Effector memory CD8-positive, alpha-beta T cell (primary cell): ENCODE data around the gene CACNA1A.
A peak's percentile ranks its signal among the peaks of the same experiment; 100 is the strongest.
"Not testable (repeated sequence)": the region's sequence is repeated elsewhere in the genome, so short reads cannot be mapped to it uniquely, and the experiment has no call there.

Experiments used
- ATAC-seq: fragments of 150-1000 bp; cut with Tn5 transposase; replicated peaks from 2 replicates; pipeline ENCODE4 v1.10.0; 2021; ENCODE audit warnings: mild to moderate bottlenecking, moderate library complexity
- DNase-seq, 3 experiments: peaks; one replicate each; pipeline ENCODE4 v3.0.0; 2021
- H3K27ac Mint-ChIP-seq, 2 donors: one replicate each; pipeline ENCODE4 v1.8.0; 2022; ENCODE audit warnings: mild to moderate bottlenecking in 2 of 2, mixed read lengths in 2 of 2, moderate library complexity in 2 of 2
- H3K27me3 Mint-ChIP-seq, 2 donors: one replicate each; pipeline ENCODE4 v1.8.0; 2022; ENCODE audit warnings: mixed read lengths in 2 of 2
- H3K36me3 Mint-ChIP-seq: one replicate; pipeline ENCODE4 v1.8.0; 2022; ENCODE audit warnings: mild to moderate bottlenecking, moderate library complexity, mixed read lengths; ENCODE audit not compliant: insufficient read depth
- H3K4me1 Mint-ChIP-seq, 2 donors: one replicate each; pipeline ENCODE4 v1.8.0; 2022; ENCODE audit warnings: low read depth in 2 of 2, mixed read lengths in 2 of 2
- H3K4me3 Mint-ChIP-seq, 2 donors: one replicate each; pipeline ENCODE4 v1.8.0; 2022; ENCODE audit warnings: mild to moderate bottlenecking in 2 of 2, mixed read lengths in 2 of 2, moderate library complexity in 2 of 2
- H3K9me3 Mint-ChIP-seq, 2 donors: one replicate each; pipeline ENCODE4 v1.8.0; 2022; ENCODE audit warnings: mixed read lengths in 2 of 2
- total RNA-seq, 9 experiments: gene quantifications; one replicate each; lab custom pipeline; 2026; lab: John Stamatoyannopoulos, UW

Gene CACNA1A
- 0.06 to 1.3 (median 0.20) reads per million in 9 experiments for total RNA-seq

DNA sequence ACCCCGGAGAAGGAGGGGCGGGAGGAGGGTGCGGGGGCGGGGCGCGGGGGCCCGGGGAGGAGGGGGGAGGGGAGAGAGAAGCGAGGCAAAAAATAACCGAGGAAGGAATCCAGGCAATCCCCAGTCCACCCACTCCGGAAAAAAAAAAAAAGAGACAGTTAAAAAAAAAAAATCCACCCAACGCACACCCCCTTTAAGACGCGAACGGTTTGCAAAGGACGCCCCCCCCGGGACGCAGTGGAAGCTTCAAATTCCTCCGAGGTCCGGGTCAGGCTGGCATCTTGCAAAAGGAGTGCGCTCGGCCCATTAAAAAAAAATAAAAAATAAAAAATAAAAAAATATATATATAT, at the start of gene CACNA1A:
TSS of gene CACNA1A (minus strand) at position 9 of the 350 bp plus-strand sequence. CDS start 255 bp downstream, outside the sequence.
- ATAC-seq (no peak), DNase-seq (no peak)
- Mint-ChIP-seq H3K9me3 (no peaks in the 10 kb centered on the region), H3K27ac (no peak within 1 kb of the TSS), H3K4me1 (peaks cover 1 to 4% of the 10 kb centered on the region in 2 donors), H3K36me3 (no peaks in the 10 kb centered on the region), H3K4me3 (peak within 1 kb of the TSS in 1 of 2 donors; percentile 52), H3K27me3 (peaks cover 68 to 83% of the 10 kb centered on the region in 2 donors)

DNA sequence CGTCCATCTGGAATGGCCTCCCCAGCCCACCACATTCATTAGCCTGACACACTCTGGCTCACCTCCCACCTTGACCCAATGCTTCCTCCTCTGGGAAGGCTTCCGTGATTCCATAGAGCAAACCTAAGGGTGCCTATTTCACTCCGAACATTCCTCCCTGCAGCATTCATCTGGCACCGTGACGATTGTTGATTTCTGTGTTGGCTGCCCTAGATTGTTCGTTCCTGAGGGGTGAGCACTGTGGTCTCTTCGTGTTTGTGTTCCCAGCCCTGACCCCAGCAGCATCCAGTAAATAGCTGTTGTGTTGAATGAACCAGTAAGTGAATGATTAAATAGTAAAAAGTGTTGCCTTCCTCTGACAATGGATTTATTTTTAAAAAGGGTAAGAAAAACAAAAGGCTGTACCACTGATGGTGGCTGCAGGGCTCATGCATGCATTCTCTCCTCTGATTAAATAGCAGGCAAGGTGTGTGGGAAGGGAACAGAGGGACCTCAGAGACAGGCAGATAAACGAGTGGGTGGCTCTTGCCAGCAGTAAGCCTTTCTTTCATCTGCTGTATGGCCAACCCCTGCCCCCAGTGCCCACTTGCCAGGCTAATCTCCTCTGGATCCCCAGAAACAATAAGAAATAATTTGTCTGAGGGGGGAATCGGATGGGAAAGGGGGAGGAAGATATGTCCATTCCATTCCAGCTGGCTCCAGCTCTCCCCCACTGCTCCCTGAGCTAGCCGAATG, 48.4 kb upstream of the CACNA1A start:
- ATAC-seq (no peak), DNase-seq (no peak)
- Mint-ChIP-seq H3K4me1 (peaks cover 0 to 3% of the 10 kb centered on the region in 2 donors), H3K36me3 (no peaks in the 10 kb centered on the region), H3K9me3 (no peaks in the 10 kb centered on the region), H3K27ac (no peak overlapping the region), H3K4me3 (no peak overlapping the region), H3K27me3 (peaks cover 19 to 55% of the 10 kb centered on the region in 2 donors)

DNA sequence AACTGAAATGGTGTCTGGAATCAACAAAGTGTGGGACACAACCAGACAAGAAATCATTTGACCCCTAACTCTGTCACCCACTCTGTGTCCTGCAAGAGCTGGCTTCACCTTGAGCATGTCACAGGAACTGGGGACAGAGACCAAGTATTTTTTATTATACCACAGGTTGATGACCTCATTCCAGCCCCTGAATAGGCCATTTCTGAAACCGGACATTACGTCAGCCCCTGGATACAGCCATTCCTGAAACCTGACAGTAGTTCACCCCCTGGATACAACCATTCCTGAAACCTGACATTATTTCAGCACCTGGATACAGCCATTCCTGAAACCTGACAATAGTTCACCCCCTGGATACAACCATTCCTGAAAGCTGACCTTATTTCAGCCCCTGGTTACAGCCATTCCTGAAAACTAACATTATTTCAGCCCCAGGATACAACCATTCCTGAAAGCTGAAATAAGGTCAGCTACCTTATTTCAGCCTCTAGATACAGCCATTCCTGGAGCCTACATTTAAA, 47.7 kb upstream of the CACNA1A start:
- ATAC-seq, result no peak
- Mint-ChIP-seq H3K4me1 (peaks cover 0 to 3% of the 10 kb centered on the region in 2 donors), H3K27me3 (peaks cover 25 to 61% of the 10 kb centered on the region in 2 donors), H3K9me3 (no peaks in the 10 kb centered on the region), H3K4me3 (no peak overlapping the region), H3K27ac (no peak overlapping the region), H3K36me3 (no peaks in the 10 kb centered on the region)
- no peak for DNase-seq

DNA sequence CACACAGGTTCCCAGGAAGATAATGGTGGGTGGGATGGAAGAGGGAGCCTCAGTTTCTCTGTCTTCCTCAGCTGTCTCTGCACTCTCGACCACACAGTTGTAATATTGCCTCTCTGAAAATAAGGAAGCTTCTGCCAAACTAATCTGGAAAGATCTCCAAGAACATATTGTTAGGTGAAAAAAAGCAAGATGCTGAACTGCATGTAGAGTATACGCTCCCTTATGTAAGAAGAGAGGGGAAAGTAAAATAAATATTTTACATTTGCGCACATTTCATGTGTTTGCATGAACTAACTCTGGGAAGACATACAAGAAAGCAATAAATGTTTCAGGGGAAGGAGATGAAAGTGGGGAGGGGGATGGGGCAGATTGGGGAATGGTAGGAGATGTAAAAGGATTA, 41.9 kb upstream of the CACNA1A start:
- no peak for ATAC-seq
- Mint-ChIP-seq H3K4me1 (no peaks in the 10 kb centered on the region), H3K9me3 (no peaks in the 10 kb centered on the region), H3K27me3 (peaks cover 24 to 30% of the 10 kb centered on the region in 2 donors), H3K36me3 (no peaks in the 10 kb centered on the region), H3K27ac (no peak overlapping the region), H3K4me3 (no peak overlapping the region)
- no peak for DNase-seq

DNA sequence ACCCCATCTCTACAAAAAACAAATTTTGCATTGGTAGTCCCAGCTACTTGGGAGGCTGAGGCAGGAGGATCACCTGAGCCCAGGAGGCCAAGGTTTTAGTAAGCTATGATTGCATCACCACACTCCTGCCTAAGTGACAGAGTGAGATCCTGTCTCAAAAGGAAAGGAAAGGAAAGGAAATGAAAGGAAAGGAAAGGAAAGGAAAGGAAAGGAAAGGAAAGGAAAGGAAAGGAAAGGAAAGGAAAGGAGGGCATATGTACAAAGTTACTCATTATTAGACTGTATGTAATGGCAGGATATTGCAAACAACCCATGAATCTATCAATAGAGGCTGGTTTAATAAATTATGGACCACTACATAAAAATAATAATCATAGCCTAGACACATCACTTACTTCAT, 40.8 kb upstream of the CACNA1A start:
- no peaks in the 10 kb centered on the region for H3K36me3 Mint-ChIP-seq
- H3K9me3 Mint-ChIP-seq, result no peaks in the 10 kb centered on the region
- H3K27ac Mint-ChIP-seq, result no peak overlapping the region
- no peaks in the 10 kb centered on the region for H3K4me1 Mint-ChIP-seq
- H3K27me3 Mint-ChIP-seq, result peaks cover 15 to 24% of the 10 kb centered on the region in 2 donors
- ATAC-seq (no peak), DNase-seq (no peak)
- H3K4me3 Mint-ChIP-seq, result no peak overlapping the region

DNA sequence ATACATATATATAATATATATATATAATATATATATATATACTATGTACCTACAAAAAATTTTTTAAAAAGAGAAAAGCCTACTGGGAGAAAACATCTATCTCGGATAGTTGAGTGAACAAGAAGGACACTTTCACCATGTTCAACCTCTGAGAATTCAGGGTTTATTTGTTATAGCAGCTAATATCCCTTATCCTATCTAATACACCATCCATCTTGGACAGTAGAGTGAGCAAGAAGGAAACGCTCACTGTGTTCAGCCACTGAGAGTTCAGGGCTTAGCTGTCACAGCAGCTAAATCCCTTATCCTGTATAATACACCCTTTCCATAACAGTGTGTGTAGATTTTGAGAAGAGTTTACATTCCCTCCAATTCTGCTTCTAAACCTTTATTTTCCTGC, 38.1 kb upstream of the CACNA1A start:
- Mint-ChIP-seq H3K4me1 (no peaks in the 10 kb centered on the region), H3K36me3 (no peaks in the 10 kb centered on the region), H3K9me3 (no peaks in the 10 kb centered on the region), H3K27me3 (peaks cover 26 to 27% of the 10 kb centered on the region in 2 donors), H3K27ac (no peak overlapping the region), H3K4me3 (no peak overlapping the region)
- ATAC-seq, result no peak
- DNase-seq, result no peak

DNA sequence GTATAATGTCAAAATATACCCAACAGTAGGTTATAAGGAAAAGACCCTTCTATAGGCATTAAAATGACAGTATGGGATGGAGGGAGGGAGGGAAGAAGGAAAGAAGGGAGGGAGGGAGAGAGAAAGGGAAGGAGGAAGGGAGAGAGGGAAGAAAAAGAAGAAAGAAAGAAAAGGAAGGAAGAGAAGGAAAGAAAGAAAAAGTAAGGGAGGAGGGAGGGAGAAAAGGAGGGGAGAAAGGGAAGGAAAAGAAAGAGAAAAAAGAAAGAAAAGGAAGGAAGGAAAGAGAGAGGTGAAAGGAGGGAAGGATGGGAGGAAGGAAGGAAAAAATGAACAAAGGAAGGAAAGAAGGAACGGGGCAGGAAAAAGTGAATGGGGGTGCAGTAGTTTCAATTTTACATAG, 35.3 kb upstream of the CACNA1A start:
- H3K4me1 Mint-ChIP-seq, result no peaks in the 10 kb centered on the region
- H3K9me3 Mint-ChIP-seq, result no peaks in the 10 kb centered on the region
- H3K36me3 Mint-ChIP-seq, result no peaks in the 10 kb centered on the region
- no peak overlapping the region for H3K27ac Mint-ChIP-seq
- ATAC-seq (no peak), DNase-seq (no peak)
- H3K27me3 Mint-ChIP-seq, result peaks cover 30 to 34% of the 10 kb centered on the region in 2 donors
- H3K4me3 Mint-ChIP-seq, result no peak overlapping the region

DNA sequence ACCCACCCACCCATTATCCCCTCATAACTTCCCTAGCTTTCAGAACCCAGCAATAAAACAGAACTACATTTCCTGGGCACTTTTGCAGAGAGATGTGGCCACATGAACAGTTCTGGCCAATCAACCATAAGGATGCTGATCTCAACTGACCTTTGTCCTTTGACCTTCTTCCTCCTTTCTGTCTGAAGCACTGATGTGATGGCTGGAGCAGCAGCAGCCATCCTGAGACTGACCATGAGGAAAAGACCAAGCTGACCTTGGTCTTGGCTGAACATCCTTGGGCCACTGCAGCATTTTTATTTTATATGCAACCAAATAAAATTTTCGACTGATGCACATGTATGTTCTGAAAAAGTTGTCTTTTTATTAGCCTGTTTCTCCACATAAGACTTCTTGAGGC, 33.1 kb upstream of the CACNA1A start:
- Mint-ChIP-seq H3K4me3 (no peak overlapping the region), H3K27me3 (peaks cover 31 to 41% of the 10 kb centered on the region in 2 donors), H3K9me3 (no peaks in the 10 kb centered on the region), H3K36me3 (no peaks in the 10 kb centered on the region), H3K27ac (no peak overlapping the region), H3K4me1 (no peaks in the 10 kb centered on the region)
- ATAC-seq (no peak), DNase-seq (no peak)

DNA sequence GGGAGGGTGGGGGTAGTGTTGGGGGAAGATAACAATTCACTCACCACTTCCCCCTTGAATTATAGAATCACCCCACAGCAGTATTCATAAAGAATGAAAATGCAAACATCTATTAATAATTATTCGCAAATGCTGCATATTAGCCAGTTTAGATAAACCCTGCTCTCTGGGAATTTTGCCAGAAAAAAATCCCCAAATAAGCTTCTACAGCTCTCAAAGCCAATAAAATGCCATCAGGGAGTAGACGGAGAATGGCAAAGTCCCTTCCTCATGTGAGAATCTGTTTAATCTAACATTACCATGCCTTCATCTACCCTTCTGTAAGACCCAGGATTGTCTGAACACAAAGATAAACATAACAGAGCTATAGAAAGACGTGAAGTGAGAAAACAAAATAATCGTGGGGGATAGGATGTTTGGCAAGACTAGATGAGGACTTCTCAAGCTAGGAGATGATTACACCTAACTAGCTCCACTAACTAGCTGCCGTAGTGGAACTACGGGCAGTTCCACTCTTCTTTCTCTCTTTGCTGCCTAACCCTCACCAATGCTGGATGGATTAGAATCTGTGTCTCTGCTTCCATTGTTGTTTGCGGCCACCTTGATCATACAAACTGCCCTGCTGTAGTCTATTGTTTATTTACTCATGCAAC, 32.4 kb upstream of the CACNA1A start:
- Mint-ChIP-seq H3K36me3 (no peaks in the 10 kb centered on the region), H3K27ac (no peak overlapping the region), H3K4me1 (no peaks in the 10 kb centered on the region), H3K9me3 (no peaks in the 10 kb centered on the region), H3K27me3 (peaks cover 34 to 47% of the 10 kb centered on the region in 2 donors), H3K4me3 (no peak overlapping the region)
- DNase-seq (no peak), ATAC-seq (no peak)

DNA sequence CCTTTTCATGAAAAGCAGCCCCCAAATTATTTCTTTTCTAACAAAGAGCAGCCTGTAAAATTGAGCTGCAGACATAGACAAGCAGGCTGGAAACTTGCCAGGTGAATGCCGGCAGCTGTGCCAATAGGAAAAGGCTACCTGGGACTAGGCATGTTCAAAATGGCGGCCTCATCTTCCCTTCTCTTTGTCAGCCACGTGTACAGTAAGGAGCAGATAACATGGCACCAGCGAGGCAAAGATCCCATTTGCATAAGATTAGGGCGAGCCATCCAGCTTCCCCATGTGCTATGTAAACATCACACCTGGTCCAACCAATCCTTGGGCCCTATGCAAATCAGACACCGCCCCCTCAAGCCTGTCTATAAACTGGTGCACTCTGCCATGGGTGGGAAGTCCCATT, 31.2 kb upstream of the CACNA1A start:
- Mint-ChIP-seq H3K9me3 (no peaks in the 10 kb centered on the region), H3K4me1 (no peaks in the 10 kb centered on the region), H3K36me3 (no peaks in the 10 kb centered on the region), H3K4me3 (no peak overlapping the region), H3K27ac (no peak overlapping the region), H3K27me3 (peaks cover 29 to 48% of the 10 kb centered on the region in 2 donors)
- no peak for ATAC-seq
- DNase-seq, result no peak

DNA sequence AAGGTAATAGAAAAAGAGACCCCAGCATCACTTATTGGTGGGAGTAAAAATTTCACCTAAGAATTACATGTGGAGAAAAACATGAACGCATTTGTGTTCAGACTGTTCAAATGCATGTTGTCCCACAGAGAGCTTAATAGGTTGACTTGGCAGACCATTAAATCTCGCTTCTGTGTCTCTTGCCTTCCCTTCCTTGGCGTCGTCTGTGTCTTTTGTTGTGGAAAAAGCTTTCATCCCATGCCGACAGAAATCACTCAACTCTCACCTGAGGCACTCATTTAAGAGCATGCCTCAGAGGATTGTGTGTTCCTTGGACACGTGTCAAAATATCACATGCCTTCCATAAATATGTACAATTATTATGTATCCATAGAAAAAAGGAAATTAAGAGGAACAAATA, 24.4 kb upstream of the CACNA1A start:
- Mint-ChIP-seq H3K4me3 (no peak overlapping the region), H3K27me3 (peaks cover 38 to 52% of the 10 kb centered on the region in 2 donors), H3K36me3 (no peaks in the 10 kb centered on the region), H3K27ac (no peak overlapping the region), H3K4me1 (no peaks in the 10 kb centered on the region), H3K9me3 (peaks cover 0 to 2% of the 10 kb centered on the region in 2 donors)
- ATAC-seq (no peak), DNase-seq (no peak)

DNA sequence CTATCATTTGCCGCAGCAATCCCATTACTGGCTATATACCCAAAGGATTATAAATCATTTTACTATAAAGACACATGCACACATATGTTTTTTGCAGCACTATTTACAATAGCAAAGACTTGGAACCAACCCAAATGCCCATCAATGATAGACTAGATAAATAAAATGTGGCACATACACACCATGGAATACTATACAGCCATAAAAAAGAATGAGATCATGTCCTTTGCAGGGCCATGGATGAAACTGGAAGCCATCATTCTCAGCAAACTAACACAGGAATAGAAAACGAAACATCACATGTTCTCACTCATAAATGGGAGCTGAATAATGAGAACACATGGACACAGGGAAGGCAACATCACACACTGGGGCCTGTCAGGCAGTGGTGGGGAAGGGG, 23.4 kb upstream of the CACNA1A start:
- not testable (repeated sequence) for H3K36me3 Mint-ChIP-seq, H3K4me3 Mint-ChIP-seq, H3K4me1 Mint-ChIP-seq, ATAC-seq, DNase-seq, H3K27ac Mint-ChIP-seq, H3K9me3 Mint-ChIP-seq
- peaks cover 43 to 57% of the 10 kb centered on the region in 2 donors for H3K27me3 Mint-ChIP-seq

DNA sequence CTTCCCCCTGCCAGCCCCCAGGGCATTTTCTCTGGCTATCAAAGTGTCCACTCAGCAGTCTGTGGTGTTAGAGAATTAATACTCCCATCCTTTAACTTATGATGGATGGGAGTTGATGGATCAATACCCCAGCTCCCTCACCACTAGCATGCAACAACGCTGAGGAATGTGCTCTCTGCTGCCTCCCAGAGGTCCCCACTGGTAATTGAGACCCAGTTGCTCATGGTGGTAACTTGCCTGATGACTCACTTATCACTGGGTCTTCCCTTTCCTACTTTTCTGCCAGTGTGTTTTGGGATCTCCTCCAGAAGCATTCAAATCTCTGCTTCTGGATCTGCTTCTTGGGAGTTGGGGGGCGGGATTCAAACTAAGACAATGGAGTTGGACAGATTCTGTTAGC, 20.3 kb upstream of the CACNA1A start:
- H3K4me3 Mint-ChIP-seq, result no peak overlapping the region
- H3K4me1 Mint-ChIP-seq, result no peaks in the 10 kb centered on the region
- peaks cover 2 to 7% of the 10 kb centered on the region in 2 donors for H3K9me3 Mint-ChIP-seq
- peaks cover 57 to 73% of the 10 kb centered on the region in 2 donors for H3K27me3 Mint-ChIP-seq
- no peak for DNase-seq
- H3K27ac Mint-ChIP-seq, result no peak overlapping the region
- ATAC-seq, result no peak
- no peaks in the 10 kb centered on the region for H3K36me3 Mint-ChIP-seq

DNA sequence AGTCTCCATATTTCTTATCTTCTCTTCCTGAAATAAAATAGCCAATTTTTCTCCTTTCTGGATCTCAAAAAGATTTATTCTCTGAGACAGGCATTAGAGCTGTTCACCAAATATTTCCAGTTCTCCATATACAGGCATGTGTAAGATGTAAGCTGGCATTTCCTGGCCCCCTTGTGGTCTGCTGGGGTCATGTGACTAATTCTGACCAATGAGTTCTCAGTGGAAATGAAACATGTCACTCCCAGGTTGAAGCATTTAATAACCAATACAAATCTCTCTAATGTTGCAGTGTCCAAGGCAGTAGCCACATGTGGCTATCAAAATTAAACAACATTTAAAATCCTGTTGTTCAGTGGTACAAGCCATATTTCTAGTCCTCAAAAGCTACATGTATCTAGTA, 14.8 kb upstream of the CACNA1A start:
- Mint-ChIP-seq H3K27me3 (peaks cover 51 to 67% of the 10 kb centered on the region in 2 donors), H3K4me1 (no peaks in the 10 kb centered on the region), H3K36me3 (no peaks in the 10 kb centered on the region), H3K4me3 (no peak overlapping the region), H3K9me3 (peaks cover 0 to 27% of the 10 kb centered on the region in 2 donors), H3K27ac (no peak overlapping the region)
- ATAC-seq (no peak), DNase-seq (no peak)
